Activated CD4-positive, alpha-beta memory T cell treated with anti-CD3 and anti-CD28 coated beads, Interleukin-2, amount 10 ng/mL, durations not matched to agents 7 days and 5 days (primary cell): ENCODE measurements around the gene ZNF532. TPM values are rescaled to one million over a fixed set of nuclear protein-coding genes. Genes with fewer than 3 reads are reported as not detected.

Experiments used
- CTCF ChIA-PET: fragments of 350-600 bp; sonication (Branson Sonifier 250); formaldehyde crosslinking; loops from one replicate; lab custom pipeline; 2021; ENCODE audit warnings: antibody characterized with exemption, inconsistent platforms; lab: Charles Lee
- POLR2A ChIA-PET: fragments of 350-600 bp; sonication (Branson Sonifier 250); formaldehyde crosslinking; loops from one replicate; lab custom pipeline; 2021; ENCODE audit warnings: antibody characterized with exemption; lab: Charles Lee
- DNase-seq: peaks from one replicate; pipeline ENCODE4 v3.0.0-alpha.2; 2020
- H3K27ac Mint-ChIP-seq: one replicate; pipeline ENCODE4 v1.8.0; 2021; ENCODE audit warnings: mild to moderate bottlenecking, mixed read lengths
- H3K27me3 Mint-ChIP-seq: one replicate; pipeline ENCODE4 v1.8.0; 2021; ENCODE audit warnings: mixed read lengths
- H3K36me3 Mint-ChIP-seq: one replicate; pipeline ENCODE4 v1.8.0; 2021; ENCODE audit warnings: low read depth, mixed read lengths
- H3K4me1 Mint-ChIP-seq: one replicate; pipeline ENCODE4 v1.8.0; 2021; ENCODE audit warnings: mixed read lengths
- H3K4me3 Mint-ChIP-seq: one replicate; pipeline ENCODE4 v1.8.0; 2021; ENCODE audit warnings: mild to moderate bottlenecking, mixed read lengths
- H3K9me3 Mint-ChIP-seq: one replicate; pipeline ENCODE4 v1.8.0; 2021; ENCODE audit warnings: mixed read lengths
- total RNA-seq, 2 experiments: library from RNA; stranded (reverse); gene quantifications; one replicate each; pipeline ENCODE4 v1.2.3, GENCODE V29; 2021

ZNF532 gene
- total RNA-seq, 2 experiments from 2014 or later, result 3.4 to 4.2 TPM

DNA sequence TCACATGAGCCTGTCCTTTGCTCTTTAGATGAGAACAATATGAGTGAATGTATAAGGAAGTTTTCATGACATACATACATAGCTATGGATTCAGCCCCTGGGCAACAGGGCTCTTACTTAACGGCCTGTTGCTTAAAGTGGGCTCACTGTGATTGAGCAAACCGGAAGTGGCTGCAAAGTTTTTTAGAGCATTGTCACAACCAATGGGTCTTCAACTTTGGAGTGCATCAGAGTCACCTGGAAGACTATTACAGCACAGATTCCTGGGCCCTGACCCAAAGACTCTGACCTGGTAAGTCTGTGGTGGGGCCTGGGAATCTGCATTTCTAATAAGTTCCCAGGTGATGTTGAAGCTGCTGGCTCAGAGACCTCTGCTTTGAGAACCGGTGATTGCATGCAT is 168.7 kb downstream of the ZNF532 start:
- no peak for DNase-seq
- Mint-ChIP-seq H3K27me3 (peaks cover 1% of the 10 kb centered on the region), H3K27ac (no peak overlapping the region), H3K4me1 (peaks cover 5% of the 10 kb centered on the region), H3K4me3 (no peak overlapping the region), H3K36me3 (no peaks in the 10 kb centered on the region), H3K9me3 (no peaks in the 10 kb centered on the region)
- ChIA-PET CTCF (no interaction called here), POLR2A (no interaction called here)

DNA sequence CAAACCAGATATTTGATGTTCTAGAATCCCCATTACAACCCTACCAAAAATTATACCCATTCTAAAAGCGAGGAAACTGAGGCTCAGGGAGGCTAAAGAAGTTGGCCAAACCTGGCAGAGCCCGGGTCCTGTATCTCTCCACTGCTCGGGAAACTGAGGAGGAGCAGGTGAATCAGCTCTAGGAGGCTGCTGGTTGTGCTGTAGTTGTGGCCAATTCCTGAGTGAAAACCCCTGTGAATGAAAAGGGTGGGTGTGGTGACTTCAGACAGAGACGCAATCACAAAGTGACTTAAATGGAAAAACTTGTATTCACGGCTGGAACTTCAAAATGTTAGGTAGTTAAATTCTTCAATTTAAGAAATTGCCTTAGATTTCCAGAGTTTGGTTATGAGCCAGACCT is 169.3 kb downstream of the ZNF532 start:
- DNase-seq, result no peak
- H3K27me3 Mint-ChIP-seq, result peaks cover 1% of the 10 kb centered on the region
- CTCF ChIA-PET, result interaction anchor here (1.4 kb wide), 1 partner anchor 270 kb away, joined by 3 read pairs; no protein-coding TSS in a partner anchor
- no peak overlapping the region for H3K4me3 Mint-ChIP-seq
- H3K9me3 Mint-ChIP-seq, result no peaks in the 10 kb centered on the region
- no peaks in the 10 kb centered on the region for H3K36me3 Mint-ChIP-seq
- POLR2A ChIA-PET, result no interaction called here
- no peak overlapping the region for H3K27ac Mint-ChIP-seq
- peaks cover 7% of the 10 kb centered on the region for H3K4me1 Mint-ChIP-seq

GRCh38 chr18:59035591-59035990 is 170.9 kb downstream of the ZNF532 start:
- ChIA-PET CTCF (no interaction called here), POLR2A (no interaction called here)
- Mint-ChIP-seq H3K4me3 (no peak overlapping the region), H3K4me1 (peaks cover 9% of the 10 kb centered on the region), H3K27me3 (no peaks in the 10 kb centered on the region), H3K36me3 (no peaks in the 10 kb centered on the region), H3K9me3 (no peaks in the 10 kb centered on the region), H3K27ac (no peak overlapping the region)
- DNase-seq, result no peak

Other genes with a start within 250 kb of the ZNF532 start
- under 1 TPM; 0.18 TPM for gene ALPK2, start 235.8 kb upstream of the ZNF532 start, total RNA-seq
- gene MALT1, start 193.4 kb upstream of the ZNF532 start, total RNA-seq, result 10 to 100 TPM; 41.0 to 43.0 TPM